ENCODE data around the gene OCIAD2.
"Not testable (repeated sequence)": the region's sequence is repeated elsewhere in the genome, so short reads cannot be mapped to it uniquely, and the experiment has no call there.

OCIAD2 gene

GRCh38 chr4:48854982-48855381, 51.6 kb downstream of the OCIAD2 start:
- no peak for DNase-seq (ENCODE audit: extremely low read depth in 1 of 2, low read depth in 1 of 2)

GRCh38 chr4:48854395-48854683, 52.2 kb downstream of the OCIAD2 start:
- DNase-seq (ENCODE audit: extremely low read depth in 1 of 2, low read depth in 1 of 2) = no peak

DNA sequence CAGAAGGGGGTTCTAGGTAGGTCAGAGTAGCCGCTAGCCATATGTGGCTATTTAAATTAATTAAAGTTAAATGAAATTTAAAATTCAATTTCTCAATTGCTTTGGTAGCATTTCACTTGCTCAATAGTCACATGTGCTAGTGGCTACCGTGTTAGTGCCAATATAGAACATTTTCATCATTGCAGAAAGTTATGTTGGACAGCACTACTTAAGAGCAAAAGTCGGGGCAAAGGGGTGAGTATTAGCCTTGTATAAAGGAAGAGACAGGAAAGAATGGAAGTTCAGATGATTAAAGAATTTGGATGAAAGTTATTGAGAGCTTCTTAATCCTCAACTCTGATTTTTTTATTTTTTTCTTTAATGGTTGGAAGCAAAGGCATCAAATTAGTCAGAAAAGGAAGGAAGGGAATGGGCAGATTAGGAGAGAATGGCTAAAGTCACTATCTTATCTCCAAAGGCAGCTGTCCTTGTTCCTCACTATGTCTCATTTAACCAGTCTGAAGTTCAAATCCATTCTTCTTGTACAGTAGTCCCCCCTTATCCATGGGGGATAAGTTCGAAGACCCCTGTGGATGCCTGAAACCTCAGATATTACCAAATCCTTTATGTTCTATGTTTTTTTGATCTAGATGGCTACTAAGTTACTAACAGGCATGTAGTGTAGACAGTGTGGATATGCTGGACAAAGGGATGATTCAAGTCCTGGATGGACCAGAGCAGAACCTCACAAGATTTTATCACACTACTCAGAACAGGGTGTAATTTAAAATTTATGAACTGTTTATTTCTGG, 52.8 kb downstream of the OCIAD2 start:
- DNase-seq (ENCODE audit: extremely low read depth in 1 of 2, low read depth in 1 of 2) = no peak

- DNase-seq (ENCODE audit: extremely low read depth in 1 of 2, low read depth in 1 of 2) = no peak
Measured at GRCh38 chr4:48851651-48852050, 54.9 kb downstream of the OCIAD2 start.

GRCh38 chr4:48848799-48849198, 57.8 kb downstream of the OCIAD2 start:
- not testable (repeated sequence) for DNase-seq (ENCODE audit: extremely low read depth in 1 of 2, low read depth in 1 of 2)

DNA sequence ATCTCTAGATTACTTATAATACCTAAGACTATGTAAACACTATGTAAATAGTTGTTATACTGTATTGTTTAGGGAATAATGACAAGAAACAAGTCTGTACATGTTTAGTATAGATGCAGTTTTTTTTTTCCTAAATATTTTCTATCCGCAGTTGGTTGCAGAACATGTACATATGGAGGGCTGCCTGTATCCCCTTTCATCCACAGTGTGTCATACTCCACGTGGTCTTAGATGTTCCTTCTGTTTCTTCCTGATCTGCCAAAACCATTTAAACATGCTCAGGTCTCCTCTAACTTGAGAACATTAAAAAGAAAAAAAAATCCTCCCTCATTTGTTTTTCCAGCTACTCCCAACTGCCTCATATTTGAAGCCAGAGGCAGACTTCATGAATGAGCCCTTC, 61.7 kb downstream of the OCIAD2 start:
- DNase-seq (ENCODE audit: extremely low read depth in 1 of 2, low read depth in 1 of 2) = no peak

- no peak for DNase-seq (ENCODE audit: extremely low read depth in 1 of 2, low read depth in 1 of 2)
Measured at GRCh38 chr4:48841045-48841827, 65.3 kb downstream of the OCIAD2 start.

GRCh38 chr4:48836658-48837057, 69.9 kb downstream of the OCIAD2 start:
- DNase-seq (ENCODE audit: extremely low read depth in 1 of 2, low read depth in 1 of 2) = no peak

Data from activated CD8-positive, alpha-beta memory T cell treated with anti-CD3 and anti-CD28 coated beads for 1 hour (primary cell).